Measurements from ENCODE around the gene PBLD.

The PBLD gene

GRCh38 chr10:68296843-68297663, 35.7 kb downstream of the PBLD start:
- Histone ChIP-seq H3K9me3 (replicated peaks; ENCODE audit: insufficient read depth, low read length) (no peaks in the 10 kb centered on the region), H3K27me3 (replicated peaks; ENCODE audit: insufficient read depth, low read length) (no peaks in the 10 kb centered on the region), H3K4me1 (ENCODE audit: low read length) (peaks cover 12% of the 10 kb centered on the region), H2AFZ (ENCODE audit: low read length) (no peak overlapping the region), H3K9me2 (replicated peaks; ENCODE audit: insufficient read depth, low read length) (no peaks in the 10 kb centered on the region), H3K27ac (ENCODE audit: low read length) (no peak overlapping the region), H3F3A (ENCODE audit: insufficient read depth, low read length) (peaks cover 9% of the 10 kb centered on the region), H3K4me3 (ENCODE audit: low read length) (no peak overlapping the region), H4K20me1 (ENCODE audit: insufficient read depth, low read length) (no peaks in the 10 kb centered on the region), H3K79me2 (ENCODE audit: low read length) (no peaks in the 10 kb centered on the region), H3K36me3 (replicated peaks; ENCODE audit: insufficient read depth, low read length) (no peaks in the 10 kb centered on the region), H3K9ac (ENCODE audit: low read length) (no peak overlapping the region), H3K4me2 (ENCODE audit: low read depth, low read length) (no peak overlapping the region)
- TF ChIP-seq CTCF (IDR thresholded peaks at IDR 0.05; ENCODE audit: low read length) (no peak), EZH2phosphoT487 (IDR thresholded peaks at IDR 0.05; ENCODE audit: low read length) (no peak), EZH2 (optimal IDR thresholded peaks at IDR 0.05; ENCODE audit: low read depth, low read length) (no peak)
- no peak for DNase-seq

- no peak overlapping the region for H3K4me3 ChIP-seq (ENCODE audit: low read length)
- H3K9me3 ChIP-seq (replicated peaks; ENCODE audit: insufficient read depth, low read length), result no peaks in the 10 kb centered on the region
- no peaks in the 10 kb centered on the region for H3F3A ChIP-seq (ENCODE audit: insufficient read depth, low read length)
- H2AFZ ChIP-seq (ENCODE audit: low read length), result no peak overlapping the region
- H3K79me2 ChIP-seq (ENCODE audit: low read length), result no peaks in the 10 kb centered on the region
- H3K27ac ChIP-seq (ENCODE audit: low read length), result no peak overlapping the region
- H3K4me2 ChIP-seq (ENCODE audit: low read depth, low read length), result no peak overlapping the region
- no peaks in the 10 kb centered on the region for H3K36me3 ChIP-seq (replicated peaks; ENCODE audit: insufficient read depth, low read length)
- DNase-seq, result no peak
- TF ChIP-seq CTCF (IDR thresholded peaks at IDR 0.05; ENCODE audit: low read length) (no peak), EZH2phosphoT487 (IDR thresholded peaks at IDR 0.05; ENCODE audit: low read length) (no peak), EZH2 (optimal IDR thresholded peaks at IDR 0.05; ENCODE audit: low read depth, low read length) (no peak)
- no peaks in the 10 kb centered on the region for H3K27me3 ChIP-seq (replicated peaks; ENCODE audit: insufficient read depth, low read length)
- no peaks in the 10 kb centered on the region for H3K9me2 ChIP-seq (replicated peaks; ENCODE audit: insufficient read depth, low read length)
- no peak overlapping the region for H3K9ac ChIP-seq (ENCODE audit: low read length)
- H4K20me1 ChIP-seq (ENCODE audit: insufficient read depth, low read length), result no peaks in the 10 kb centered on the region
- no peaks in the 10 kb centered on the region for H3K4me1 ChIP-seq (ENCODE audit: low read length)
Measured at GRCh38 chr10:68290736-68291135, 42.0 kb downstream of the PBLD start.

GRCh38 chr10:68288717-68289116, 44.0 kb downstream of the PBLD start:
- Histone ChIP-seq H3K4me3 (ENCODE audit: low read length) (no peak overlapping the region), H3K36me3 (replicated peaks; ENCODE audit: insufficient read depth, low read length) (no peaks in the 10 kb centered on the region), H3K9me2 (replicated peaks; ENCODE audit: insufficient read depth, low read length) (no peaks in the 10 kb centered on the region), H3F3A (ENCODE audit: insufficient read depth, low read length) (no peaks in the 10 kb centered on the region), H3K27ac (ENCODE audit: low read length) (no peak overlapping the region), H3K4me1 (ENCODE audit: low read length) (no peaks in the 10 kb centered on the region), H3K79me2 (ENCODE audit: low read length) (no peaks in the 10 kb centered on the region), H4K20me1 (ENCODE audit: insufficient read depth, low read length) (no peaks in the 10 kb centered on the region), H3K4me2 (ENCODE audit: low read depth, low read length) (no peak overlapping the region), H3K9ac (ENCODE audit: low read length) (no peak overlapping the region), H3K27me3 (replicated peaks; ENCODE audit: insufficient read depth, low read length) (no peaks in the 10 kb centered on the region), H3K9me3 (replicated peaks; ENCODE audit: insufficient read depth, low read length) (no peaks in the 10 kb centered on the region), H2AFZ (ENCODE audit: low read length) (no peak overlapping the region)
- no peak for DNase-seq
- TF ChIP-seq EZH2 (optimal IDR thresholded peaks at IDR 0.05; ENCODE audit: low read depth, low read length) (no peak), CTCF (IDR thresholded peaks at IDR 0.05; ENCODE audit: low read length) (no peak), EZH2phosphoT487 (IDR thresholded peaks at IDR 0.05; ENCODE audit: low read length) (no peak)
